H4 (cell line): ENCODE measurements around the gene ABCA12. TPM values are rescaled to one million over a fixed set of nuclear protein-coding genes. Genes with fewer than 3 reads are reported as not detected.

Experiments used
- DNase-seq: peaks from one replicate; pipeline ENCODE4 v3.0.0-alpha.2; 2015; ENCODE audit warnings: low spot score
- total RNA-seq: library from RNA; depleted of rRNA; stranded (reverse); fragments of >200 nt; shearing (Covaris generic); gene quantifications from 2 replicates; pipeline ENCODE4 v1.2.3, GENCODE V29; 2014; rRNA removed

The ABCA12 gene
- total RNA-seq, 1 experiment from 2014 or later = 0.04 TPM

- no peak for DNase-seq
These were observed 172.0 kb downstream of the ABCA12 start for GRCh38 chr2:214966420-214966819.

- DNase-seq = peak; percentile 7
These were observed 177.7 kb downstream of the ABCA12 start for GRCh38 chr2:214960677-214961076.

GRCh38 chr2:214946949-214947348, 191.5 kb downstream of the ABCA12 start:
- DNase-seq = no peak

GRCh38 chr2:214934006-214934405, 204.4 kb downstream of the ABCA12 start:
- no peak for DNase-seq

GRCh38 chr2:214904634-214905033, 233.8 kb downstream of the ABCA12 start:
- no peak for DNase-seq

- DNase-seq = no peak
These were observed 234.2 kb downstream of the ABCA12 start for GRCh38 chr2:214904176-214904575.

GRCh38 chr2:214902286-214902685, 236.1 kb downstream of the ABCA12 start:
- no peak for DNase-seq

GRCh38 chr2:214899751-214900150, 238.7 kb downstream of the ABCA12 start:
- DNase-seq = no peak

GRCh38 chr2:214896274-214896673, 242.2 kb downstream of the ABCA12 start:
- DNase-seq = no peak

GRCh38 chr2:214895469-214895868, 243.0 kb downstream of the ABCA12 start:
- DNase-seq = no peak

GRCh38 chr2:214889301-214889700, 249.1 kb downstream of the ABCA12 start:
- DNase-seq = no peak

GRCh38 chr2:214881647-214882202, 256.7 kb downstream of the ABCA12 start:
- no peak for DNase-seq

Other genes starting within 250 kb of the ABCA12 start
- gene ATIC, start 173.4 kb upstream of the ABCA12 start, total RNA-seq = 24.5 and 31.2 TPM in 2 replicates